GM18505 (cell line): Measurements from ENCODE around the gene EMSY.

ENCODE experiments used
- ATAC-seq: cut with Tn5 transposase; IDR thresholded peaks from one replicate; pipeline ENCODE4 v1.9.1; 2021; ENCODE audit not compliant: unreplicated experiment
- POLR2A ChIP-seq: IDR thresholded peaks from 4 replicates; pipeline ENCODE4 v1.6.1; 2011; ENCODE audit warnings: borderline replicate concordance; ENCODE audit not compliant: insufficient read depth, insufficient read length; ENCODE audit errors: extremely low read depth

EMSY gene

DNA sequence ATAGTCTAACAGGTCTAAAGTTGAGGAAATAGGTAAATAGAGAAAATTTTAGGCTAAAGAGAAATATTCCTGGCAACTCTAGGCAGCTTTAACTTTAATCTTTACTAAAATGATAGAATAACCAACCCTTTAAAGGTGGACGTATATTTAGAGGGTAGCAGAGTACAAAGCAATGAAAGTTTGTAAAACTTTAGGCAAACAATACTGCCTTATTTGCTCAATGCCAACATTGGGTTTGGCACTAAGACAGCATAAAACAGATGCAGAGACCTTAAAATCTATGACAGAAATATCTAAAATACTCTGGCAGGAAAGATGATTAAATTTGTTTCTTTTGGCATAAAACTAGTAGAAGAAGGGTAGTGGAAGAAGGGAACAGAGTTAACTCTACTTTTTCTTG lies 70.7 kb downstream of the EMSY start:
- no peak for ATAC-seq
- TF ChIP-seq POLR2A, result no peak

DNA sequence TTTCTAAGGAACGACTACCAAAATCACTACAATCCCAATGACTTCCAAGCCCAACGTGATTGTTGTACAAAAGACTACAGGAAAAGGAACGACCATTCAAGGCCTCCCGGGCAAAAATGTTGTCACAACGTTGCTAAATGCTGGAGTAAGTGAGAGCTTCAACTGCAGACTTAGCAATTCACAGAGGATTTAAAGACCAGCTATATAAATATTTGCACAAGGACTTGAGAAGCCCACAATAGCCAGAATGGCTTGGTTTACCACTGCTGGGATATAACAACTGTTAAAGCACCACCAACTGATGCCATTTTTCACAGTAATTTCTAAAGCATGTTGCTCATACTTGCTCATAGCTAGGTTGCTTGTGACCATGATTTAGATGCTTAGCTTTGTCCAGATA lies 78.3 kb downstream of the EMSY start:
- ATAC-seq, result no peak
- TF ChIP-seq POLR2A, result no peak

DNA sequence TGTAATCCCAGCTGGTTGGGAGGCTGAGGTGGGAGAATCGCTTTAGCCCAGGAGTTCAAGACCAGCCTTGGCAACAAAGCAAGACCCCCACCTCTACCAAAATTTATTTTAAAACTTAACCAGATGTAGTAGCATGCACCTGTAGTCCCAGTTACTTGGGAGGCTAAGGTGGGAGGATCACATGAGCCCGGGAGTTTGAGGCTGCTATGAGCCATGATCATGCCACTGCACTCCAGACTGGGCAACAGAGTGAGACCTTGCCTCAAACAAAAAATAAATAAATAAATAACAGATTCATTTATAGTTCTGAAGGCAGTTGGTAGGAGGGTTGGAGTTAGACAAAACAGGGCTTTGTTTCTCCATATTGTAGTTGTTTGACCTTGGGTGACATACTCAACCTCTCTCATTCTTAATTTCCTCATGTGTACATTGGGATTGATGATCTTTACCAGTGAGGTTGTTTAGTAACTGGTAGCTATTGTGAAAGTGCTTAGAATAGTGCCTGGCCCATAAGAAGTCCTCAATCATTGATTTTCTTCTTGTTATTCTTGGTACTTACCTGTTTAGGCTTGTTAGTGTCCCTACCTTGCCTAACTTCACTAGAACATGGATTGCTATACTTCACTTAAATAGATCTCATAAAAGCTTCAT lies 79.1 kb downstream of the EMSY start:
- no peak for TF ChIP-seq POLR2A
- no peak for ATAC-seq

DNA sequence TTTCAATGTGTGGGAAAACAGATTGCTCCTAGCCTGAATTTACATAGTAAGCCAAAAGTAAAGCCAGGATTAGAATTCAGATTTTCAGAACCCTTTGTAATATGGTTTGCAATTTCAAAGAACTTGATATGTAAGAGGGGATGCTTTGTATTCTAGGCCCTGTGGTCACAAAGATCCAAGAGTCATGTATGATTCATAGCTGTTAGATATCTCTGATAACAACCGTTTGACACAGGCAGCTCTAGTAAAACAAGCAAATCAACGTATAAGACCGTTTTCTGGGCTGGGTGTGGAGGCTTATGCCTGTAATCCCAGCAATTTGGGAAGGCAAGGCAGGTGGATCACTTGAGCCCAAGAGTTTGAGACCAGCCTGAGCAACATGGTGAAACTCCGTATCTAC lies 79.6 kb downstream of the EMSY start:
- ATAC-seq, result no peak
- TF ChIP-seq POLR2A, result no peak

DNA sequence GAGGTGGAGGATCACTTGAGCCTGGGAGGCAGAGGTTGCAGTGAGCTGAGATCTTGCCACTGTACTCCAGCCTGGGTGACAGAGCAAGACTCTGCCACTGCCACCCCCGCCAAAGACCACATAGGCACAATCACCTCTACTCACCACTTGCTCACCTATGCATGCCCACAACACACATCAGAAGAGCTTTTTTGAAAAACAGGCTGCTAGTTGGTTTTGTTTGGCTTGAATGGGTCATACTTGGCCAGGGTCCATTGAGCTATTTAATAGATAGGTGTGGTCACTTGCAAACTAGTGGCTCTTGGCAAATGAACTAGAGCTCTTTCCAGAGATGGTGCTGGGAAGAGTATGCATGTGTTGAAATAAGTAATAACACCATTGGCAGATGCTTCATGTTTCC lies 80.1 kb downstream of the EMSY start:
- ATAC-seq, result no peak

DNA sequence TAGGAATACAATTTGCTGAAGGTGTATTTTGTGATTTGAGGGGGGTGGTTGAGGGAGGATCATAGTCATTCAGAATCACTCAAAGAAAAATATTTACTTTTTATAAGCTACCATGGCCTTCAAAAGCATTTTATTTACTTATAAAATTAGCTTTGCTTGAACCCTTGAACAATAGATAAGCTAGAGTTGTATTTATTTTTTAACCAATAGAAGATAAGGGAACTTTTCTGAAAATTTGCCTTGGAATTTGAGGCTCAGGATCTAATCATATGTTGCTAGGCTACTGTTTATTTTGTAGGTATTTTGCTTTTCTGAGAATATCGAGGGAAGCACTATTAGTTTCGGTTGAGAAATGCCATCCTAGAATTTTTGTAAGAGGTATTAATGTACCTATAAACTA lies 82.1 kb downstream of the EMSY start:
- no peak for TF ChIP-seq POLR2A
- no peak for ATAC-seq

More for the DNA sequence above, 80.1 kb downstream of the EMSY start:
- TF ChIP-seq POLR2A, result no peak

DNA sequence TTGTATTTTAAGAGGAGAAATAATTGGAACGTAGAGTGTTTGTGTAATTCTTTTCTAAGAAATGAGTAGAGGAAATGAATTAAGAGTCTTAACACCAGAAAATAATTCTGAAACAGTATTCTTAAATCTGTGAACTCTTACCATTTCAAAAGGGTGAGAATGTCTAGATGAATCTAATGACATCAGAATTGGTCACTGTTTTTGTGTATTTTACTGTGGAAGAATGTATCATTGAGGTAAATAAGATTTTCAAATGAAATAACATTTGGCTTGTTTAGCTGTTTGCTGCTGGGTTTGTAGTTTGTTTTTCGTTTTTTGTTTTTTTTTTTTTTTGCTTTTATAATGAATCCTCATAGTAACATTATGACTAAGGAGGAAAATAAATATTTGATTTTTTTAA lies 97.6 kb downstream of the EMSY start:
- no peak for ATAC-seq
- TF ChIP-seq POLR2A, result no peak

DNA sequence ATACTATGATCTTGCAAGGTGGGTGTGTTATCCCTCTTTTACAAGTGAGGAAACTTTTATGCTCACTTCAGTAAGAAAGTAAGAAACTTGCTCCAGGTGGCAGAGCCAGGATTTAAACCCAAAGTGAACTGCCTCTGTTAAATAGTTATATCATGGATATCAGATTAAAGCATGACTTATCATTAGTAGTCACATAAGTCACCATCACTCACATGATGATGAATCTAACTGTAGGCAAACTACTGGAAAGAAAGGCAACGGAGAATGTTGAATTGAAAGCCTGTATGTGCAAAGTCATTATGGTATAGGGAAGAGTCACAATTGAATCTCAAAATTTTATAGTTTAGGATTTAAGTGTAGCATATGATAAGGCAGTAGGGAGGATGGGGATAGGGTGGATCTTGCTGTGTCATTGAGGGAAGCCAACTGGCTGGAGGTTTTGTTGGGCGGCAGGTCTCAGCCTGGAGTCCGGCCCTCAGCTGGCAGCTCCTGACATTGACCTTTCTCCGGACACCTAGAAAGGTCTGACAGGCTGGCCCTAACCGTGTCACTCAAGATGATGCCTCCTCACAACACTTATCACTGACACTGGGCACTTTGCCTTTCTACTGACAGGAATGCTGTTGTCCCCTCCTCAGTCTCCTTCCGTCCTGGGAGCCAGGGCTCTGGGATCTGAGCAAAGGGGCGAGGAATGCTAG lies 98.3 kb downstream of the EMSY start:
- ATAC-seq, result no peak

DNA sequence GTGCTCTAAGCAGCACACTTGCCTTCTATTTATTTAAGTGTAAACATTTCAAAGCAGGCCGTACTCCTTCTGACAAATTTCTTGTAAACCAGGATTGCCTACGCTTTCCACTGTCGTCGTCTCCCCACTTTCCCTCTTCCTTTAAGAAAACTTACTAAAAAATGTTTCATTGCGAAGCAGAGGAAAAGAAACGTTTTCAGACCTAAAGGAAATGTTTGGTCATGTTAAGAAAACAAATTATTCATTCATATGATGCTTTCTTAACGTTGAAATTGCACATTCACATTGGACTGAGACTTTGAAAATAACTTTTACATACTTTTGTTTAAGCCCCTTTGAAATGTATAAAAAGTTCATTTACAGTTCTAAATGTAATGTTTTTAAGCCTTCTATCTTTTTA lies 106.0 kb downstream of the EMSY start:
- ATAC-seq, result no peak

More for the DNA sequence above, 98.3 kb downstream of the EMSY start:
- no peak for TF ChIP-seq POLR2A

DNA sequence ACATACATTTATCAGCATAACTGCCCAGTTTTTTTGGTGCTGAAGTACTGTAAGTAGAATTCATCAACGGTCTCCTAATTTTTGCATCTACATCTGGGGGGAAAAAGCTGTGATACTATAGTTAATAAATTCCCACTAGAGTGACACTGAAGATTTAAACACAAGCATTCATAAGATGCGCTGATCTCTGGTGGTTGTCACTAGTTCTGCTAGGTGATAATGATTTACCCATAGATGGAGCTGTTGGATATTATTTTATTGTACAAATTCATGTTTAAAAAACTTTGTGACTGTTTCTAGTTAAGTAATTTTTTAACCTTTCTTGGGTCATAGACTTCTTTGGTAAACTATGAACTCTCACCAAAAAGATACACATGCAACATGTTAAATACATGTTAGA lies 106.6 kb downstream of the EMSY start:
- no peak for TF ChIP-seq POLR2A
- no peak for ATAC-seq

More for the DNA sequence above, 106.0 kb downstream of the EMSY start:
- no peak for TF ChIP-seq POLR2A

DNA sequence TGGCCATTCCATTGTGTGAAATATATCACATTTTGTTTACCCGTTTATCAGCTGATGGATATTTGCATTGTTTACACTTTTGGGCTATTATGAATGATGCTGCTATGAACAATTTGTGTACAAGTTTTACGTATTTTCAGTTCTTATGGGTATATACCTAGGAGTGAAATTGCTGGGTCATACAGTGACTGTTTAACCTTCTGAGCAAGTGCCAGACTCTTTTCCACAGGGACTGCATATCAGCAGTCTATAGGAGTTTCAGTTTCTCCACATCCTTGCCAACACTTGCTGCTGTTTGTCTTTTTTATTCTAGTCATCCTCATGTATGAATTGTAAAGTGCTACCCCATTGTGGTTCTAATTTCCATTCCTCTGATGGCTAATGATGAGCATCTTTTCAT lies 108.2 kb downstream of the EMSY start:
- TF ChIP-seq POLR2A, result no peak
- ATAC-seq, result no peak

DNA sequence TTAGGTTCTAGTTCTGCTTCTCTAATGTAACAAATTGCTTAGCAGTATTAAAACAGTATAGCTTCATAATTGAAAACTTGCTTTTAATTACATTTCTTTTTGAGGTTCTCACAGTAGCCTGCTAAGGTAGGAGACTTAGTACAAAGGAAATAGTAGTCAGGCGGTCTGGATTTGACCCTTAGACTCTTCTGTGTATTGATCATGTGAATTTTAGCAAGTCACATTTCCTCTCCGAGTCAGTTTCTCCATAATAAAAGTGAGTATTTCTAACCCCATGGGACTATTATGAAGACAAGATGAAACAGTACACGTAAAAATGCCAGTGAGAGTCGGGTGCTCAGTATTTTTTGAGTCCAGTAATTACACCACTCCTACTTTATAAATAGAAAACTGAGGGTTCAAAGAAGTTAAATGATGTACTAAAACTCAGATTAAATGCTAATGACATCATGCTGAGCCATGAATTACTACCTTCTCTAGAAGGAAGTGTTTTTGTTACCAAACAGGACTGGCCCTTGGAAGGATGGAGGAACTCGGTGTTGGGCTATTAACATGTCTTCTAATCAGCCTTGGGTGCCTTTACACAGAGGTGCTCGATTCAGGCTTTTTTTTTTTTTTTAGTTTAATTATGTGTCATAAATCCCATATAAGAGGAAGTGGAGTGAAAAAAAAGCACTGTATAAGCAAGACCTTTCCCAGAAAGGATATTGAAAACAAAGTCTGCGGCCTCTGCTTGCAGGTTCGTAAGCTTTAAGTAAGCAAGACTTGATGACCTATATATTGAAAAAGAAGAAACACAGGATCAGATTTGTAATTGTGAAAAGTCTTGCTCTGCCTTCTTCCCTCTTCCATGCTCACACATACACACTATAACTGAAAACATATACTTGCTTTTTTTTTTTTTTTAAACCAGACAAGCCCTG lies 109.0 kb downstream of the EMSY start:
- ATAC-seq, result no peak
- no peak for TF ChIP-seq POLR2A

DNA sequence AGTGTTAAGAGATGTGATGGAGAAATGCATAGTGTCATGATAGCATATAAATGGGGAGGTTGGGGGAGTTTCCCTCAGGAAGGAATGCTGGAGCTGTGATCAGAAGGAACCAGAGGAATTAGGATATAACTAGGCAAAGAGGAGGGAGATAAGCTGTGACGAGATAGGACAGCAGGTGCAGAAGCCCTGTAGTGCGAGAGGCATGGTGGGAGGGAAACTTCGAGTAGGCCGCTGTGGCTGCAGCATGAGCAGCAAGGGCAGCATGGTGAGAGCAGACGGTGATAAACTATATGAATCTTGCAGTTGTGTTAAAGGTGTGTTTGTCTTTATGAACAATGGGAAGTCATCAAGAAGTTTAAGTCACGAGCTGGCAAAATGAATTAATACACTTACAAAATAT lies 109.9 kb downstream of the EMSY start:
- TF ChIP-seq POLR2A, result no peak
- no peak for ATAC-seq
